ENCODE results near the gene NEDD9.

Gene NEDD9

GRCh38 chr6:11217360-11218101 is 14.9 kb downstream of the NEDD9 start:
- no peak for DNase-seq (ENCODE audit: low read depth)

GRCh38 chr6:11215773-11216172 is 16.7 kb downstream of the NEDD9 start:
- DNase-seq (ENCODE audit: low read depth) = no peak

- DNase-seq (ENCODE audit: low read depth) = no peak
Measured at GRCh38 chr6:11214901-11215300, 17.6 kb downstream of the NEDD9 start.

GRCh38 chr6:11214084-11214833 is 18.2 kb downstream of the NEDD9 start:
- DNase-seq (ENCODE audit: low read depth) = no peak

- DNase-seq (ENCODE audit: low read depth) = no peak
Measured at GRCh38 chr6:11213422-11214021, 18.9 kb downstream of the NEDD9 start.

GRCh38 chr6:11212664-11213063 is 19.8 kb downstream of the NEDD9 start:
- DNase-seq (ENCODE audit: low read depth) = peak; percentile 86

GRCh38 chr6:11211254-11211653 is 21.2 kb downstream of the NEDD9 start:
- no peak for DNase-seq (ENCODE audit: low read depth)

GRCh38 chr6:11210386-11211138 is 21.9 kb downstream of the NEDD9 start:
- DNase-seq (ENCODE audit: low read depth) = no peak

- DNase-seq (ENCODE audit: low read depth) = no peak
Measured at GRCh38 chr6:11209906-11210305, 22.6 kb downstream of the NEDD9 start.

- no peak for DNase-seq (ENCODE audit: low read depth)
Measured at GRCh38 chr6:11209369-11209768, 23.1 kb downstream of the NEDD9 start.

GRCh38 chr6:11208854-11209253 is 23.6 kb downstream of the NEDD9 start:
- no peak for DNase-seq (ENCODE audit: low read depth)

GRCh38 chr6:11208267-11208666 is 24.2 kb downstream of the NEDD9 start:
- no peak for DNase-seq (ENCODE audit: low read depth)

GRCh38 chr6:11207199-11207968 is 25.1 kb downstream of the NEDD9 start:
- peak; percentile 97 for DNase-seq (ENCODE audit: low read depth)

- no peak for DNase-seq (ENCODE audit: low read depth)
Measured at GRCh38 chr6:11206576-11206975, 25.9 kb downstream of the NEDD9 start.

GRCh38 chr6:11204794-11205366 is 27.6 kb downstream of the NEDD9 start:
- DNase-seq (ENCODE audit: low read depth) = no peak

- DNase-seq (ENCODE audit: low read depth) = no peak
Measured at GRCh38 chr6:11204005-11204399, 28.5 kb downstream of the NEDD9 start.

GRCh38 chr6:11203306-11204004 is 29.0 kb downstream of the NEDD9 start:
- no peak for DNase-seq (ENCODE audit: low read depth)

- DNase-seq (ENCODE audit: low read depth) = no peak
Measured at GRCh38 chr6:11202513-11203305, 29.8 kb downstream of the NEDD9 start.

GRCh38 chr6:11201772-11202512 is 30.5 kb downstream of the NEDD9 start:
- DNase-seq (ENCODE audit: low read depth) = no peak
